Measurements from ENCODE around the gene TBC1D1. TPM values are rescaled to one million over a fixed set of nuclear protein-coding genes. Genes with fewer than 3 reads are reported as not detected.
A peak's percentile ranks its signal among the peaks of the same experiment; 100 is the strongest.

TBC1D1 gene
- total RNA-seq, 1 donor from 2014 or later, result 54.5 TPM

DNA sequence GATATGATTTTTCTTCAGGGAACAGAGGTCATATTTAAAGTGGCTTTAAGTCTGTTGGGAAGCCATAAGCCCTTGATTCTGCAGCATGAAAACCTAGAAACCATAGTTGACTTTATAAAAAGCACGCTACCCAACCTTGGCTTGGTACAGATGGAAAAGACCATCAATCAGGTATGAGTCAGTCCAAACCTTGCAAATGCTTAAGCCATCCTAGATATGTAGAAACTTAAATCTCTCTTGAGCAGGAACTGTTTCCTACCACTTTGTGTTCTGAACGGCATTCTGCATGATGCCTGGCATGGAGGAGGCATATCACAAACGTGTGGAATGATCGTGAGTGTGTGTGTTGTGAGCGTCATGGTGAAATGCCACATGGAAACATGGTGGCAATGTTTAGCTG is 234.1 kb downstream of the TBC1D1 start:
- no peak overlapping the region for H3K27ac Mint-ChIP-seq (ENCODE audit: unreplicated experiment)
- FAIRE-seq, result no peak
- no peak overlapping the region for H3K4me2 ChIP-seq (ENCODE audit: low read length)
- H3K9ac ChIP-seq (ENCODE audit: low read length), result no peak overlapping the region
- H3K79me2 ChIP-seq (ENCODE audit: insufficient read depth, low read length), result no peaks in the 10 kb centered on the region
- H3K27ac ChIP-seq (ENCODE audit: low read depth, low read length), result no peak overlapping the region
- H3K9me3 ChIP-seq (ENCODE audit: insufficient read depth, low read depth, low read length), result no peaks in the 10 kb centered on the region
- H3K36me3 Mint-ChIP-seq (ENCODE audit: low read depth, unreplicated experiment), result peaks cover 16% of the 10 kb centered on the region
- H4K20me1 ChIP-seq (ENCODE audit: insufficient read depth, low read length), result no peaks in the 10 kb centered on the region
- H3K4me1 Mint-ChIP-seq (ENCODE audit: low read depth, unreplicated experiment), result peaks cover 26% of the 10 kb centered on the region
- no peaks in the 10 kb centered on the region for H3K27me3 ChIP-seq (ENCODE audit: insufficient read depth, low read length)
- H3K36me3 ChIP-seq (ENCODE audit: insufficient read depth, low read length), result peaks cover 12% of the 10 kb centered on the region
- H3K27me3 Mint-ChIP-seq (ENCODE audit: low read depth, unreplicated experiment), result no peaks in the 10 kb centered on the region
- H3K4me3 Mint-ChIP-seq (ENCODE audit: unreplicated experiment), result no peak overlapping the region
- no peak overlapping the region for H3K4me3 ChIP-seq (ENCODE audit: insufficient read depth, low read depth, low read length)
- no peak overlapping the region for H2AFZ ChIP-seq (ENCODE audit: low read depth, low read length)
- TF ChIP-seq, protein P1, sequence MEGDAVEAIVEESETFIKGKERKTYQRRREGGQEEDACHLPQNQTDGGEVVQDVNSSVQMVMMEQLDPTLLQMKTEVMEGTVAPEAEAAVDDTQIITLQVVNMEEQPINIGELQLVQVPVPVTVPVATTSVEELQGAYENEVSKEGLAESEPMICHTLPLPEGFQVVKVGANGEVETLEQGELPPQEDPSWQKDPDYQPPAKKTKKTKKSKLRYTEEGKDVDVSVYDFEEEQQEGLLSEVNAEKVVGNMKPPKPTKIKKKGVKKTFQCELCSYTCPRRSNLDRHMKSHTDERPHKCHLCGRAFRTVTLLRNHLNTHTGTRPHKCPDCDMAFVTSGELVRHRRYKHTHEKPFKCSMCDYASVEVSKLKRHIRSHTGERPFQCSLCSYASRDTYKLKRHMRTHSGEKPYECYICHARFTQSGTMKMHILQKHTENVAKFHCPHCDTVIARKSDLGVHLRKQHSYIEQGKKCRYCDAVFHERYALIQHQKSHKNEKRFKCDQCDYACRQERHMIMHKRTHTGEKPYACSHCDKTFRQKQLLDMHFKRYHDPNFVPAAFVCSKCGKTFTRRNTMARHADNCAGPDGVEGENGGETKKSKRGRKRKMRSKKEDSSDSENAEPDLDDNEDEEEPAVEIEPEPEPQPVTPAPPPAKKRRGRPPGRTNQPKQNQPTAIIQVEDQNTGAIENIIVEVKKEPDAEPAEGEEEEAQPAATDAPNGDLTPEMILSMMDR (IDR thresholded peaks at IDR 0.05; ENCODE audit: insufficient read depth, low read depth, low read length), result no peak
- peaks cover 16% of the 10 kb centered on the region for H3K4me1 ChIP-seq (ENCODE audit: insufficient read depth, low read length)
- peak; percentile 31 for DNase-seq (ENCODE audit: low read depth)
- no peaks in the 10 kb centered on the region for H3K9me3 Mint-ChIP-seq (ENCODE audit: unreplicated experiment)

DNA sequence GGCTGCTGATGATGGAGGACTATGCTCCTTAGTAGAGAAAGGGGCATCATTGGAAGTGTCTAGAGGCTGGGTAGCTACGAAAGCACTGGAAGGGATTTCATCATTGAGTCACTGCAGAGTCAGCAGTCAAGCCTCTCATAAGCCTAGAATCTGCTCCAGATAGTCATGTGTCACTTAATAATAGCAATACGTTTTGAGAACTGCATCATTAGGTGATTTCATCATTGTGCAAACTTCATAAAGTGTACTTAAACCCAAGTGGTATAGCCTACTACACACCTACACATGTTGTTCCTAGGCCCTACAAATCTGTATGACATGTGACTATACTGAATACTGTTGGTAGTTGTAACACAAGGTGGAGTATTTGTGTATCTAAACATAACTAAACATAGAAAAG is 234.9 kb downstream of the TBC1D1 start:
- no peak overlapping the region for H3K4me3 ChIP-seq (ENCODE audit: insufficient read depth, low read depth, low read length)
- H3K36me3 ChIP-seq (ENCODE audit: insufficient read depth, low read length), result peaks cover 12% of the 10 kb centered on the region
- H3K9ac ChIP-seq (ENCODE audit: low read length), result no peak overlapping the region
- no peak overlapping the region for H3K4me2 ChIP-seq (ENCODE audit: low read length)
- no peaks in the 10 kb centered on the region for H3K9me3 Mint-ChIP-seq (ENCODE audit: unreplicated experiment)
- H3K4me3 Mint-ChIP-seq (ENCODE audit: unreplicated experiment), result no peak overlapping the region
- TF ChIP-seq, protein P1 (IDR thresholded peaks at IDR 0.05; ENCODE audit: insufficient read depth, low read depth, low read length), result no peak
- TF ChIP-seq EZH2 (IDR thresholded peaks at IDR 0.05; ENCODE audit: insufficient read depth, low read length), result no peak
- FAIRE-seq (no peak), DNase-seq (ENCODE audit: low read depth) (no peak)
- no peaks in the 10 kb centered on the region for H4K20me1 ChIP-seq (ENCODE audit: insufficient read depth, low read length)
- no peaks in the 10 kb centered on the region for H3K9me3 ChIP-seq (ENCODE audit: insufficient read depth, low read depth, low read length)
- no peak overlapping the region for H3K27ac ChIP-seq (ENCODE audit: low read depth, low read length)
- H2AFZ ChIP-seq (ENCODE audit: low read depth, low read length), result no peak overlapping the region
- H3K27me3 ChIP-seq (ENCODE audit: insufficient read depth, low read length), result no peaks in the 10 kb centered on the region
- H3K4me1 Mint-ChIP-seq (ENCODE audit: low read depth, unreplicated experiment), result peaks cover 19% of the 10 kb centered on the region
- H3K27ac Mint-ChIP-seq (ENCODE audit: unreplicated experiment), result no peak overlapping the region
- no peaks in the 10 kb centered on the region for H3K79me2 ChIP-seq (ENCODE audit: insufficient read depth, low read length)
- H3K27me3 Mint-ChIP-seq (ENCODE audit: low read depth, unreplicated experiment), result no peaks in the 10 kb centered on the region
- peaks cover 16% of the 10 kb centered on the region for H3K36me3 Mint-ChIP-seq (ENCODE audit: low read depth, unreplicated experiment)
- peaks cover 8% of the 10 kb centered on the region for H3K4me1 ChIP-seq (ENCODE audit: insufficient read depth, low read length)

DNA sequence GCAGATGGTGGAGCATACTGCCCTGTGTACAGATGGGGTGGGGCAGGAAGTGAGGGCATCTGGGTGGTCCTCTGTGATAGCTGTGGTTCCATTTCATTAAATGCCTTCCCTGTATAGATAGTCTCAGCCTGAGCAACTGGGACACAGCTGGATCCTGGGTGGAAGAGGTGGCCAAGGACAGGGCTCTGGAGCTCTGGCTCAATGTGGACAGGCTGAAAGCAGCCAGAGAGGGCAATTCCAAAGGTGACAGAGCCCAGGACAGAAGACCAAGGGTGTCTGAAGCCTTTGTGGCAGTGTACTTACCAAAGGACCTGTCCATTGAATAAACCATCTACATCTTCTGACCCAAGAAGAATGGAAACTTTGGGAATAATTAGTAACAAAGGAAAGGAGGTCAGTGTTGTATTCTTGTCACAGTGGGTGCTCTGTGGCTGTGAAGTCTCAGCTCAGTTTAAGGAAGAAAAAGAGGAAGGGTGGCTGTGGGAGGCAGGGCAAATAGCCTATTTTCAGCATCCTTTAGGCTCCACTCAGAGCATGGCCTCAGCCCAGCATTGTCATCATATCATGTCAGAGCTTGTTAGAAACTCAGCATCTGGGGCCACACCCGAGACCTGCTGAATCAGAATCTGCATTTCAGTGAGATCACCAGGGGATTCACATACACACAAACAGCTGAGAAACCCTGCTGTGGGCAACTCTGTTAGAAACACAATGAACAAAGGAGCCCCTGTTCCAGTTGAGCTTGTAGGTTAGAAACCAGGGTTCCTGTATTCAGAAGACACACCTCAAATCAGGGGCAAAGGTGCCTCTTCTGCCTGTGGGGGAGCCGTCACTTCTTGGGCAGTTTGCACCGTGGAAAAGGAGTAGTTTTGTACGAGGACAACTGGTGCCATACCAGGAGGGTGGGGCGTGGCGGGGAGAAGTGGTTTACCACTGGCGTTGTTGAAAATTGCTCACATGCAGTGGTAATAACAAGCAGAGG is 237.9 kb downstream of the TBC1D1 start:
- H3K36me3 ChIP-seq (ENCODE audit: insufficient read depth, low read length), result peaks cover 15% of the 10 kb centered on the region
- H3K27me3 Mint-ChIP-seq (ENCODE audit: low read depth, unreplicated experiment), result no peaks in the 10 kb centered on the region
- FAIRE-seq (no peak), DNase-seq (ENCODE audit: low read depth) (peak; percentile 43)
- peaks cover 17% of the 10 kb centered on the region for H3K36me3 Mint-ChIP-seq (ENCODE audit: low read depth, unreplicated experiment)
- no peak for TF ChIP-seq EZH2 (IDR thresholded peaks at IDR 0.05; ENCODE audit: insufficient read depth, low read length)
- TF ChIP-seq, protein P1 (IDR thresholded peaks at IDR 0.05; ENCODE audit: insufficient read depth, low read depth, low read length), result no peak
- no peaks in the 10 kb centered on the region for H3K9me3 Mint-ChIP-seq (ENCODE audit: unreplicated experiment)
- no peaks in the 10 kb centered on the region for H3K27me3 ChIP-seq (ENCODE audit: insufficient read depth, low read length)
- no peaks in the 10 kb centered on the region for H3K9me3 ChIP-seq (ENCODE audit: insufficient read depth, low read depth, low read length)
- H3K9ac ChIP-seq (ENCODE audit: low read length), result peak overlapping the region; percentile 23
- no peak overlapping the region for H3K4me3 Mint-ChIP-seq (ENCODE audit: unreplicated experiment)
- H3K4me1 ChIP-seq (ENCODE audit: insufficient read depth, low read length), result peaks cover 24% of the 10 kb centered on the region
- H3K4me3 ChIP-seq (ENCODE audit: insufficient read depth, low read depth, low read length), result no peak overlapping the region
- H4K20me1 ChIP-seq (ENCODE audit: insufficient read depth, low read length), result no peaks in the 10 kb centered on the region
- peak overlapping the region; percentile 26 for H3K27ac ChIP-seq (ENCODE audit: low read depth, low read length)
- H3K27ac Mint-ChIP-seq (ENCODE audit: unreplicated experiment), result peak overlapping the region; percentile 68
- H3K4me1 Mint-ChIP-seq (ENCODE audit: low read depth, unreplicated experiment), result peaks cover 26% of the 10 kb centered on the region
- no peak overlapping the region for H2AFZ ChIP-seq (ENCODE audit: low read depth, low read length)
- no peaks in the 10 kb centered on the region for H3K79me2 ChIP-seq (ENCODE audit: insufficient read depth, low read length)
- no peak overlapping the region for H3K4me2 ChIP-seq (ENCODE audit: low read length)

All from astrocyte (in vitro differentiated cells and primary cell).